Stimulated activated CD4-positive, alpha-beta T cell treated with anti-CD3 and anti-CD28 coated beads, Interleukin-15, amount 100 ng/mL, for 48 hours (primary cell): Measurements from ENCODE around the gene HACE1.
A peak's percentile ranks its signal among the peaks of the same experiment; 100 is the strongest.
"Not testable (repeated sequence)": the region's sequence is repeated elsewhere in the genome, so short reads cannot be mapped to it uniquely, and the experiment has no call there.

Experiments
- DNase-seq, 2 donors: peaks; one replicate each; pipeline ENCODE4 v3.0.0-alpha.2; 2020; ENCODE audit warnings: low read depth in 2 of 2

Gene HACE1, protein sequence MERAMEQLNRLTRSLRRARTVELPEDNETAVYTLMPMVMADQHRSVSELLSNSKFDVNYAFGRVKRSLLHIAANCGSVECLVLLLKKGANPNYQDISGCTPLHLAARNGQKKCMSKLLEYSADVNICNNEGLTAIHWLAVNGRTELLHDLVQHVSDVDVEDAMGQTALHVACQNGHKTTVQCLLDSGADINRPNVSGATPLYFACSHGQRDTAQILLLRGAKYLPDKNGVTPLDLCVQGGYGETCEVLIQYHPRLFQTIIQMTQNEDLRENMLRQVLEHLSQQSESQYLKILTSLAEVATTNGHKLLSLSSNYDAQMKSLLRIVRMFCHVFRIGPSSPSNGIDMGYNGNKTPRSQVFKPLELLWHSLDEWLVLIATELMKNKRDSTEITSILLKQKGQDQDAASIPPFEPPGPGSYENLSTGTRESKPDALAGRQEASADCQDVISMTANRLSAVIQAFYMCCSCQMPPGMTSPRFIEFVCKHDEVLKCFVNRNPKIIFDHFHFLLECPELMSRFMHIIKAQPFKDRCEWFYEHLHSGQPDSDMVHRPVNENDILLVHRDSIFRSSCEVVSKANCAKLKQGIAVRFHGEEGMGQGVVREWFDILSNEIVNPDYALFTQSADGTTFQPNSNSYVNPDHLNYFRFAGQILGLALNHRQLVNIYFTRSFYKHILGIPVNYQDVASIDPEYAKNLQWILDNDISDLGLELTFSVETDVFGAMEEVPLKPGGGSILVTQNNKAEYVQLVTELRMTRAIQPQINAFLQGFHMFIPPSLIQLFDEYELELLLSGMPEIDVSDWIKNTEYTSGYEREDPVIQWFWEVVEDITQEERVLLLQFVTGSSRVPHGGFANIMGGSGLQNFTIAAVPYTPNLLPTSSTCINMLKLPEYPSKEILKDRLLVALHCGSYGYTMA

DNA sequence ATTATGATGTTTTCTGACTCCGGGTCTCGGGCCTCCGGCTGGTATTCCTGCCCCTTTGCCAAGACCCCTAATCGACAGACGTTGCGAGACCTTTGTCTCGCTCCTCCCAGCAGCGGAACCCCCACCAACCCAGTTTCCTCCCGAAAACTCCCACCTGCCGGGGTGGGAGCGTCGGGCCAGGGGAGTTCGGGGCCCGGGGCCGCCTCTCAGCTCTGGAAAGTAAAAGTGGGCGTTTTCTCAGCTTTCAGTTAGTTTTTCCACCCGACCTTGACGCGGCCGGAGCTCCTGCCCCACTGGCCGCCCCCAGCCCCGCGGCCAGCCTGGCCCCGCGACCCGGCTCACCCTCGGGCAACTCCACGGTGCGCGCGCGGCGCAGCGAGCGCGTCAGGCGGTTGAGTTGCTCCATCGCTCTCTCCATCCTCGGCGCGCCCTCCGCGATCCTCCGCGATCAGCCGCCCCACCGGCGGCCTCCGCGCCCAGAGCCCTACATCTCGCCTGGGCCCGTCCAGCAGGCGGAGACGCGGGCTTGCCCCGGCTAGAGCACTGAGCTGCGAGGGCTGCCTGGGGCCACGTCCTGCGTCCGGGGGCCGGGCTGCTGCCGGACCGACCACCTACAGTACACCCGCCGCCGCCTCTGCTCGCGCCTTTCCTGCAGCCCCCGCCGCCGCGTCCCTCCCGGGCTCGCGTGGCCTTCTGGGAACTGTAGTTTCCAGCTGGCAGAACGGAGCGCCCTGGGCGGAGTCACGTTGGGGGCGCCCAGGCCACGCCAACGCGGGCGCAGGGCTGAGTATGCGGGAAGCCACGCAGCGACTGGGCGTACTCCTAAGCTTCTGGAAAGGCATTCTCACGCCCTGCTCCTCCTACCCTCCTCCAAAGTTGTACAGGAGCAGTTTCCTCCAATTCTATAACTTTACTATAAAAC lies at the start of gene HACE1:
Gene HACE1 (minus strand): TSS at position 695 of the 922 bp plus-strand sequence. CDS start 277 bp downstream, at position 418.
- peak; percentile 71 to 89 for DNase-seq

DNA sequence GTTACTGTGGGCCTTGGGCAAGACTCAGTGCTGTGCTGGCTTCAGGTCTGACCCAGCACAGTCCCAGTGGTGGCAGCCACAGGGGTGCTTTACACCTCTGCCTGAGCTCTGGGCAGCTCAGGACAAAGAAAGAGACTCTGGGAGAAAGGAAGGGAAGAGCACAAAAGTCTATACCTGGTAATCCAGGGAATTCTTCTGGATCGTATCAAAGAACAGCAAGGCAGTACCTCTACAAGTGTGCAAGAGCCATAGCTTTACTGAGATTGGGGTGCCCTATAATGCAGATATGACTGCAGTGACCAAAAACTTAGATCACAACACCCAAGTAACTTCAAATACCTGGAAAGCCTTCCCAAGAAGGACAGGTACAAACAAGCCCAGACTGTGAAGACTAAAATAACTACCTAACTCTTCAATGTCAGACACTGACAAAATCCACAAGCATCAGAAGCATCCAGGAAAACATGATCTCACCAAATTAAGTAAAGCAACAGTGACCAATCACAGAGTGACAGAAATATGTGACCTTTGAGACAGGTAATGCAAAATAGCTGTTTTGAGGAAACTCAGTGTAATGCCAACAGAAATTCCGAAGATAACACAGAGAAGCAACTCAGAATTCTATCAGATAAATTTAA lies 49.3 kb upstream of the HACE1 start:
- DNase-seq, result no peak

DNA sequence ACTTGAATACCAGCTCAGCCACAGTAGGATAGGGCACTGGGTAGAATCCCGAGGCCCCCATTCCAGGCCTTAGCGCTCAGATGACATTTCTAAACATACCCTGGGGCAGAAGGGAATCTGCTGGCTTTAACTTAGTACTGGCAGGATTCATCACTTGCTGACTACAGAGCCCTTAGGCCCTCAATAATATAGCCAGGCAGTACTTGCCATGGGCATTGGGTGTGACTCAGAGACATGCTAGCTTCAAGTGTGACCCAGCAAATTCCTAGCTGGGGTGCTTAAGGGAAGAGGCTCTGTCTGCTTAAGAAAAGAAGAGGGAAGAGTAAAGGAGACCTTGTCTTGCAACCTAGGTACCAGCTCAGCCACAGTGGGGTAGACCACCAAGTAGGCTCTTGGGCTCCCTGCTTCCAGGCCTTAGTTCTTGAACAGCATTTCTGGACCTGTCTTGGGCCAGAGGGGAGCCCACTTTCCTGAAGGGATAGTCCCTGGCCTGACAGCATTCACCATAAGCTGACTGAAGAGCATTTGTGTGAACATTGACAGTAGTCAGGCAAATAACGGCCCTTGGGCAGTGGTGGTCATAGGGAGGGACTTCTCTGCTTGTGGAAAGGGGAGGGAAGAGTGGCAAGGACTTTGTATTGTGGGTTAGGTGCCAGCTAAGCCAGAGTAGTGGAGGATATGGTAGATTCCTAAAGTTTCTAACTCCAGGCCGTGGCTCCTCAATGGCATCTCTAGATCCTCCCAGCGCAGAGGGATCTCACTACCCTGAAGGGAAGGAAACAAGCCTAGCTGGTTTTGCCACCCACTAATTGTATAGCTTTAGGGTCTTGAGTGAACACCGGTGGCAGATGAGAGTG lies 48.5 kb upstream of the HACE1 start:
- no peak for DNase-seq

DNA sequence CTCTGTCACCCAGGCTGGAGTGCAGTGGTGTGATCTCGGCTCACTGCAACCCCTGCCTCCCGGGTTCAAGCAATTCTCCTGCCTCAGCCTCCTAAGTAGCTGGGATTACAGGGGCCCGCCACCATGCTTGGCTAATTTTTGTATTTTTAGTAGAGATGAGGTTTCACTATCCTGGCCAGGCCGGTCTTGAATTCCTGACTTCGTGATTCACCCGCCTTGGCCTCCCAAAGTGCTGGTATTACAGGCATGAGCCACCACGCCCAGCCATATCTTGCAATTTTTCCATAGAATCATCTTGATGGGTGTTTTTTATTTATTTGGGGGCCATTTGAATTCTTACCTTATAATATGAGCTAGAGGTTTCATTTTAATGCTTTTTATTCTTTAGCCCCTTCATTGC lies 39.2 kb upstream of the HACE1 start:
- not testable (repeated sequence) for DNase-seq

DNA sequence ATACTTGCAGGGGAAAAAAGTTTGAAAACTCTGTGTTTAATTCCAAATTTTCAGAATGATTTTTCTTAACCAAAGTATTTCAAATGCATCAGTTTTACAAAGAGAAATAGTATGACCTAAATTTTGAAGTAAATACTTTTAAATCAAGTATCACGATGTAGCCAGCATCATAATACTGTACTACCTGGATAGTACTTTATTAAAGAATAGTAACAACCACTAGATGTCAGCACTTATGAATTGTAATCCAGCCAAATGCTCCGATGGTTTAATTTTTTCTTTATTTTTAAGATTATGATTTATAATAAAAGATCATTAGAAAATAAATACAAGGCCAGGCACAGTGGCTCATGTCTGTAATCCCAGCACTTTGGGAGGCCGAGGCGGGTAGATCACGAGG lies 37.2 kb upstream of the HACE1 start:
- no peak for DNase-seq

DNA sequence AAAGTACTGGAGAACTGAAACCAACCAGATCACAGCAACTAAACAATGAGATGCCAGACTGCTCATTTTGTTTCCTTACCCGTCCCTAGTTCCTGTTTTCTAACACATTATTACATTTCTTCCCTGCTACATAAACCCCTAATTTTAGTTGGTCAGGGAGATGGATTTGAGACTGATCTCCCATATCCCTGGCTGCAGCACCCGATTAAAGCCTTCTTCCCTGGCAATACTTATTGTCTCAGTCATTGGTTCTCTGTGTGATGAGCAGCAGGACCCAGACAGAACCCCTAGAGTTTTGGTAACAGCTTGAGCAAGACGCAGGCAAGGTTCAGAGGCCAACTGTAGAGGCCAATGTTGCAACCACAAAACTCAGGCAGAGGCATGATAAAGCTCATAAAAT lies 28.3 kb upstream of the HACE1 start:
- DNase-seq, result no peak

DNA sequence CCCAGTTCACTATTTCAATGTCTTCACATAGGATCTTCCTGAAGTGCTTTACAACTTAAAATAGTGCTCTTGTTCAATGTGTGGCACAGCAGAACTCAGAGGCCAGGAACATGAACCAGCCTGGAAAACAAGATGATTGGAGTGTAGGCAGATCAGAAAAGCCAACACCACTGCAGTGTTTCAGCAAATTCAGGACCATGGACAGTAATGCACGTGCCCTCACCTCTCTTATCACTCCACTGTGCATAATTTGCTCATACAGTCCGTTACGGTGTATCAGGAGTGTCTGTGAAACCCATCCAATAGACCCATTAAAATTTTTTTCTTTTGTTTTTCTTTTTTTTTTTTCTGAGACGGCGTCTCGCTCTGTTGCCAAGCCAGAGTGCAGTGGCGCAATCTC lies 27.6 kb upstream of the HACE1 start:
- no peak for DNase-seq

DNA sequence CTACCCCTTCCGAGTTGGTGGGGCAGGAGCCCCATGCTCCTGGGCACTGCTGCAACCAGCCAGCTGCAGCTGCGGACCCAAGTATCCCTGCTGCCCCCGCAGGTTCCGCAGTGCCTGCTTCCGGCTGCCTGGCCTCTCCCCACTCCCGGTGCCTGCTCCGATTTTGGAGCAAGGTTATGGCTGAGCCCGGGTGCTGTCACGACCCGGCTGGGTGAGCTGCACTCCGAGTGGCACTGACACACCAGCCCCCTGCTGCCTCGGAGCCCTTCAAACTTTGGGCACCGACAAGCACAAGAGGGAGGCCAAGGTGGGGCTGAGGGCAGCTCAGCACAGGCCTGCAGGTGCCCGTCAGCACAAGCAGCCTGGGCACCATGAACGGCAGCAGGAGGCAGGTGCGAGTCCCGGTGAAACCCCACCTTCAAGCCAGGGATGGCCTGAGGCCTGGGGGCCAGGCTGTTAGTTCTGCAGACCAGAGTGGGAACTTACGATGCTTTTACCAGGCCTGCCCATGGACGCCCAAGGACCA lies 25.9 kb upstream of the HACE1 start:
- DNase-seq, result no peak

DNA sequence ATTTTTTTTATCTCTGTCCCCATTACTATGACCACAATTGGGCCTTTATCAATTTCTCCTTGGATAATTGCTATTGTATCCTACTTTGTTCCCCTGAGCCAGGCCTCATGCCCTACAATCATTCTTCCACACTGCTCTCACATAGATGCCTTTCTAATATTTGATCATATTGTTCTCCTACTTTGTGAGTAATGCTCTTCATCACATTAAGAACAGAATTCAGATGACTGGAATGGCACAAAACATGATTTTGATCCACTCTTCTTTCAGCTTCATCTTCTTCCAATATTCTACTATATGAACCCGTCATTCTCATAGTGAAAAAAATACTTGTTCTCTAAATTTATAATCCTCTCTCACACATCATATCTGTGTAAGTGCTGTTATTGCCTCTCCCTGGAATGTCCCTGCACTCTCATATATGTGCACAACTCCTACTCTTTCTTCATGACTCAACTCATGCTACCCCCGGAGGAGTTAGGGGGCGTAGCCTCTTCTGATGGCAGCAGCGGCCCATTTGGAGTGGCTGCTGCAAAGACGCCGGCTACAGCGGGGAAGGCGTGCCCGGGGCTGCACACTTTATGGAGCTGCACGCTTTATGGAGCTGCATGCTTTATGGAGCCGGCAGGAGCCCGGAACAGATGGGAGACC lies 25.3 kb upstream of the HACE1 start:
- DNase-seq, result no peak

DNA sequence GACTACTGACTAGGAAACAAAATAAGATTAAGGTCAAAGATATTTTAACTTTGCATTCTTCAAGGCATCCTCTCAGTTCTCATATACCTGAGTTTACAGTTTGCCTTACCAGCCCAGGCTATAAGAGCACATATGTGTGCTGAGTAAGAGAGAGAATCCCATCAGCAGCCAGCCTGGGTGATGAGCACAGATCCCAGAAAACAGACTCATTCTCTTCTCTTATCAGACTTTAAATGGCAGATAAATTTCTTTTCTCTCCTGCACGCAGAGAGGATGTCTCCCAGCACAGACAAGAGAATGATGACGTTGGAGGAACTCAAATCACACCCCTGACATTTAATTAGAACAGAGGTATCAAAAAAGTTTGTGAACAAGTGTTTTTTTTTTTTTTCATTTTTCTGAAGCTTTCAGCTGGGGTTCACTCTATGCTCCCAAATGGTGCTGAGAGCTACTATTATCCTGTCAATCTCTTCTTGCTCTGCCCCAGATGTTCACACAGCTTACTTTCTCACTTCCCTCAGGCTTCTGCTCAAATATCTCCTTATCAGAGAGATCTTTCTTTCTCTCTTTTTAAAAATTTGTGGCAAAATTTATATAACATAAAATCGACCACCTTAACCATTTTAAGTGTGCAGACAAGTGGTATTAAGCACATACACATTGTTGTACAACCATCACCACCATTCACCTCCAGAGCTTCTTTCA lies 22.4 kb upstream of the HACE1 start:
- DNase-seq, result no peak

DNA sequence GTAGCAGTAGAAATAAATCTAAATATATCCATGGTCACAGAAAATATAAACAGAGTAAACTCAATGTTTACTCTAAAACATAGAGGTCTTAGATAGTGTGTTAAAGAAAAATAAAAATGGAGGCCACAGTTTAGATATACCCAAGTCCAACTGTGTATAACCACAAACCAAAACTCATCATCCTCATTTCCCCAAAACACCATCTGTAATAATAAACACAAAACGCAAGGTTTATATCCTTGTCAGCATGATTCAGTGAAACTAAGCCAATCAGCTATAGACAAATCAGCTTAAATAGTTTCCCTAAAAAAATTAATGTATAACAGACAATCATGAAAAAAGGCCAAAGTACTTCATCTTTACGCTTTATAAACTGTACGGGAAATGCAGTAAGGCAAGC lies 2.7 kb upstream of the HACE1 start:
- no peak for DNase-seq

DNA sequence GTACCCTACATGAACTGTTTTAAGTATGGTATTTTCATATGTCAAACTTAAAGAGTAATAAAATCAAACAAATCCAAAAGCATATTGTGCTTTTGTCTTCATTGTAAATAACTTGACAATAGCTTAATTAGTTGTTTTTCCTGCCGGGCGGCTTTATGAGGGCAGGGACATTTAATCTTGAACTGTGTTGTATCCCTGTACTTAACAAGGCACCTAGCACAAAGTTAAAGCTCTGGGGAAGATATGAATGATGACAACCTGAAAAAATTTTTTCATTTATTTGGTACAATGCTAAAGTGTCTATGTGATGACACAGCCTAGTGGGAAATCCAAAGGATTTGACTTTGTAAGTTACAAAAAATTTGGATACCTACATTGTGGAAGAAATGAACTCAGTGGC lies 502 bp upstream of the HACE1 start:
- no peak for DNase-seq

DNA sequence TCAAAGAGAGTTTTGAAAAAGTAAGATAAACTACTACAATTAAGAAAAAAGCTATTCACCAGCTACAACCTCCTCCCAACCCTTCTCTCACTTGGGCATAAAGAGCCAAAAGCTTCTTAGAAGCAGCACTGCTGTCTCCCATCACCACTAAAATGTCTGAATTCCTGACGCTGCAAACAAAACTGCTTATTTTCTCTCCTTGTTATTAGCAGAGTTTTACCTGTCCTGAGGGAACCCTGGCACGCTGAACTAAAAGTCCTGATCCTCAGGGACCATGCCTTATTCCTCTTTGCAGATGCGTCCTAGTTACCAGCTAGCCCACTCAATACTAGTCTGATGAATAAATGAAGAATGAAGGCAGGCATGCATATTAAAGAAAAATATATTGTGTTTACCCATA lies 1.1 kb downstream of the HACE1 start:
- no peak for DNase-seq

DNA sequence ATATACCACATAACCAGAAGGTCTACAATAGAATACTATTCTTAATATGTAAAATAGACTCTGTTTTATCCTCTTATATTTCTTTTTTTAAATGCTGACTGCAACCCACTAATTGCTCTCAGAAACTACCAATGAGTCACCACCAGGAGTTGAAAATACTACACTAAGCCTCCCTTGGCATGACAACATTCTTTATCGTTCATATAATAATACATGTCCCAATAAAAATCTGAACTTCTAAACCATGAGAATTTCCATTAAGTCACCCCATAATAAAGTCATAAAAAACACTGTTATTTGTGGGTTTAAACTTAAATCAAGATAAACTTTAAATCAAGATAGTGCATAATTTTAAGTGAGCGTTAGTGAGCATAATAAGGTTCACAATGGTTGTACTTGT lies 4.2 kb downstream of the HACE1 start:
- no peak for DNase-seq

DNA sequence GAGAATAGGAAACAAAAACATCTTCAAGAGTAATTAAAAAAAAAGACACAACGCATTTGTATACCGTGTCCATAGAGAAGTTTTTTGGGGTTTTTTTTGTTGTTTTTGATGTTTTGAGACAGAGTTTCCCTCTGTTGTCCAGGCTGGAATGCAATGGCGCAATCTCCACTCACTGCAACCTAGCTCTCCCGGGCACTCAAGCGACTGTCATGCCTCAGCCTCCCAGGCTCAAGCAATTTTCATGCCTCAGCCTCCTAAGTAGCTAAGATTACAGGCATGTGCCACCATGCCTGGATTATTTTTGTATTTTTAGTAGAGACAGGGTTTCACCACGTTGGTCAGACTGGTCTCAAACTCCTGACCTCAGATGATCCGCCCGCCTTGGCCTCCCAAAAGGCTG lies 12.0 kb downstream of the HACE1 start:
- not testable (repeated sequence) for DNase-seq

DNA sequence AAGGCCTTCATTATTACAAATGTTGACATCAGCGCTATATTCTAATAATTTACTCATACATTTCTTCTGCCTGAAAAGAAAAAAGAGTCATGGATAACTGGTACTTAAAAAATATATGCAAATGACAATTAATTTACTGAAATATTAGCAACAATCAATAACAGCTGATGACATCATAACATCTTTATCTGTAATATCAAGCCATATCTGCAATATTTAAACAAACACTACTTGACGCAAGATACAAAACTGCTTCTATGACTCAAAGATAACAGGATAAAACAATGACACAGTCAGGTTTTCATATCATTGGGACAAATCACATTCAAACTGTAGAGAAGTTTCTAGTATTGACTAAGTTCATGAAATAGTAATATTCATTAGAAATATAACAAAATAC lies 16.5 kb downstream of the HACE1 start:
- DNase-seq, result no peak

DNA sequence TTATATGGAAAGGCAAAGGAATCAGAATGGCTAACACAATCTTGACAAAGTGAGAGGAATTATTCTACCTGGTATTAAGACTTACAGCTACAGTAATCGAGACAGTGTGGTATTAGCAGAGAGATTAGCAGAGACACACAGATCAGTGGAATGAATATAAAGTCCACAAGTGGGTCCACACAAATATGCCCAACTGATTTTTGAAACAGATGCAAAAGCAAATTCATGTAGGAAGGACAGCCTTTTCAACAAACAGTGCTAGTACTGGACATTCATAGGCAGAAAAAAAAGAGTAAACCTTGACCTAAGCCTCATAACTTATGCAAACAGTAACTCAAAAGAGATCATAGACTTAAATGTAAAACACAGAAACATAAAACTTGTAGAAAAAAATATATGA lies 22.6 kb downstream of the HACE1 start:
- no peak for DNase-seq

DNA sequence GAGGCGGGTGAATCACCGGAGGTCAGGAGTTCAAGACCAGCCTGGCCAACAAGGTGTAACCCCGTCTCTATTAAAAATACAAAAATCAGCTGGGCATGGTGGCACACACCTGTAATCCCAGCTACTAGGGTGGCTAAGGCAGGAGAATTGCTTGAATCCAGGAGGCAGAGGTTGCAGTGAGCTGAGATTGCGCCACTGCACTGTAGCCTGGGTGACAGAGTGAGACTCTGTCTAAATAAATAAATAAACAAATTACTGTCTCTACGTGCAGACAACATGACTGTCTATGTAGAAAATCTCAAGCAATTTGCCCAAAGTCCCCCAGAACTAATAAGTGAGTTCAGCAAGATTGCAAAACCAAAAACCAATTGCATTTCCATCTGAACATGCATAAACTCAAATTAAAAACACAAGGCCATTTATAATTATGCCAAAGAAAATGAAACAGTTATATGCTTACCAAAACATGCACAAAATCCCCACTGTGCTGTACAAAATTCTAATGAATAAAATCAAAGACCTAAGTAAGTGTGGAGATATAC lies 23.2 kb downstream of the HACE1 start:
- DNase-seq, result not testable (repeated sequence)

DNA sequence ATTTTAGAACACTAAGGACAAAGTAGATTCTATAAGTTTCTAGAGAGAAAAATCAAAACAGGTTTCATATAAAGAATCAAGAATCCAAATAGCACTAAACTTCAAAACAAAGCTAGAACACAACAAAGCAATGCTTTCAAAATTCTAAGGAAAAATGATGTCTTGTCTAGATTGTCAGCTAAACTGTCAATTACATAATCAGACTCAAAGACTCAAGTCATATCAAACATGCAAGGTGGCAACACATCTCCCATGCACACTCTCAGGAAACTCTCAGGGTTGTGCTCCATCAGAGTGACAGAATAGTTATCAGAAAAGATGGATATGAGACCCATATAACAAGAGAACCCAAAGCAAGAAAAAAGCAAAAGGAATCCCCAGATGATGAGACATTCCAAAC lies 23.9 kb downstream of the HACE1 start:
- DNase-seq, result no peak
